OCI-LY3 (cell line): Measurements from ENCODE around the gene PICK1.

Experiments used
- H2AFZ ChIP-seq: fragments of 200-600, 300-600 bp; shearing (Covaris generic); 2 replicates; pipeline ENCODE4 v1.6.0; 2014; ENCODE audit warnings: antibody characterized with exemption, low read depth, low read length
- H3K27ac ChIP-seq: fragments of 200-600, 300-600 bp; sonication (generic); 2 replicates; pipeline ENCODE4 v1.5.1; 2014; ENCODE audit warnings: mild to moderate bottlenecking, low read length, moderate library complexity, mixed read lengths
- H3K27me3 ChIP-seq: fragments of 200-600, 300-600 bp; sonication (generic); 2 replicates; pipeline ENCODE4 v1.6.1; 2014; ENCODE audit warnings: low read depth, low read length, mixed read lengths
- H3K36me3 ChIP-seq: fragments of 200-600, 300-600 bp; sonication (generic); replicated peaks from 2 replicates; pipeline ENCODE3; 2014; ENCODE audit warnings: low read depth, low read length, mixed read lengths
- H3K4me1 ChIP-seq: fragments of 300-600, 200-600 bp; sonication (generic); 2 replicates; pipeline ENCODE4 v1.6.1; 2014; ENCODE audit warnings: low read length, mixed read lengths
- H3K4me2 ChIP-seq: fragments of 200-600, 300-600 bp; sonication (generic); 2 replicates; pipeline ENCODE4 v1.6.1; 2014; ENCODE audit warnings: low read length, mixed read lengths
- H3K4me3 ChIP-seq: fragments of 300-600, 200-600 bp; sonication (generic); 2 replicates; pipeline ENCODE4 v1.5.1; 2014; ENCODE audit warnings: antibody characterized with exemption, mild to moderate bottlenecking, low read length, moderate library complexity
- H3K79me2 ChIP-seq: fragments of 300-600, 200-600 bp; shearing (Covaris generic); 2 replicates; pipeline ENCODE4 v1.6.1; 2014; ENCODE audit warnings: mild to moderate bottlenecking, low read length, mixed read lengths
- H3K9ac ChIP-seq: fragments of 300-600, 200-600 bp; shearing (Covaris generic); 2 replicates; pipeline ENCODE4 v1.6.0; 2014; ENCODE audit warnings: mild to moderate bottlenecking, low read length, moderate library complexity
- H3K9me3 ChIP-seq: fragments of 200-600, 300-600 bp; shearing (Covaris generic); 2 replicates; pipeline ENCODE4 v1.6.1; 2014; ENCODE audit warnings: low read length, mixed read lengths; ENCODE audit not compliant: insufficient read depth
- H4K20me1 ChIP-seq: fragments of 200-600, 300-600 bp; sonication (generic); 2 replicates; pipeline ENCODE4 v1.6.1; 2016; ENCODE audit warnings: low read length, mixed read lengths; ENCODE audit not compliant: insufficient read depth
- CTCF ChIP-seq: fragments of 200-600, 300-600 bp; sonication (generic); IDR thresholded peaks from 2 replicates; pipeline ENCODE4 v1.5.1; 2014; ENCODE audit warnings: antibody characterized with exemption, low read length, low read depth
- EZH2phosphoT487 ChIP-seq: fragments of 200-600 bp; shearing (Covaris generic); IDR thresholded peaks from 2 replicates; pipeline ENCODE4 v1.6.1; 2018; ENCODE audit warnings: antibody characterized with exemption, mixed run types, low read depth

The PICK1 gene

GRCh38 chr22:38107692-38108515 is 50.7 kb downstream of the PICK1 start:
- no peaks in the 10 kb centered on the region for H3K79me2 ChIP-seq
- H3K9ac ChIP-seq, result no peak overlapping the region
- no peak overlapping the region for H3K4me2 ChIP-seq
- no peak for TF ChIP-seq CTCF
- no peak for TF ChIP-seq EZH2phosphoT487
- H3K27me3 ChIP-seq, result no peaks in the 10 kb centered on the region
- no peak overlapping the region for H3K27ac ChIP-seq
- H3K9me3 ChIP-seq, result no peaks in the 10 kb centered on the region
- no peak overlapping the region for H2AFZ ChIP-seq
- H3K36me3 ChIP-seq, result no peaks in the 10 kb centered on the region
- no peaks in the 10 kb centered on the region for H4K20me1 ChIP-seq
- H3K4me3 ChIP-seq, result no peak overlapping the region
- peaks cover 6% of the 10 kb centered on the region for H3K4me1 ChIP-seq

GRCh38 chr22:38108561-38109319 is 51.5 kb downstream of the PICK1 start:
- no peaks in the 10 kb centered on the region for H3K27me3 ChIP-seq
- H3K4me2 ChIP-seq, result no peak overlapping the region
- H3K9me3 ChIP-seq, result no peaks in the 10 kb centered on the region
- no peaks in the 10 kb centered on the region for H3K79me2 ChIP-seq
- H3K9ac ChIP-seq, result no peak overlapping the region
- H4K20me1 ChIP-seq, result no peaks in the 10 kb centered on the region
- peaks cover 6% of the 10 kb centered on the region for H3K4me1 ChIP-seq
- H3K4me3 ChIP-seq, result no peak overlapping the region
- no peak overlapping the region for H2AFZ ChIP-seq
- TF ChIP-seq CTCF (no peak), EZH2phosphoT487 (no peak)
- no peak overlapping the region for H3K27ac ChIP-seq
- no peaks in the 10 kb centered on the region for H3K36me3 ChIP-seq

- Histone ChIP-seq H3K9me3 (no peaks in the 10 kb centered on the region), H3K9ac (no peak overlapping the region)
- TF ChIP-seq EZH2phosphoT487 (no peak), CTCF (no peak)
Measured at GRCh38 chr22:38109371-38110001, 52.3 kb downstream of the PICK1 start.

More at GRCh38 chr22:38109371-38110001, 52.3 kb downstream of the PICK1 start:
- Histone ChIP-seq H4K20me1 (no peaks in the 10 kb centered on the region), H3K4me2 (no peak overlapping the region), H3K4me1 (peaks cover 6% of the 10 kb centered on the region), H3K27ac (no peak overlapping the region), H3K79me2 (no peaks in the 10 kb centered on the region), H2AFZ (no peak overlapping the region), H3K36me3 (no peaks in the 10 kb centered on the region), H3K27me3 (no peaks in the 10 kb centered on the region), H3K4me3 (no peak overlapping the region)
